HG02759 (cell line): ENCODE measurements around the gene SKP1.
A peak's percentile ranks its signal among the peaks of the same experiment; 100 is the strongest.

ENCODE experiments used
- ATAC-seq: cut with Tn5 transposase; IDR thresholded peaks from one replicate; pipeline ENCODE4 v1.9.1; 2021; ENCODE audit warnings: mild to moderate bottlenecking, moderate library complexity; ENCODE audit not compliant: unreplicated experiment

The SKP1 gene

DNA sequence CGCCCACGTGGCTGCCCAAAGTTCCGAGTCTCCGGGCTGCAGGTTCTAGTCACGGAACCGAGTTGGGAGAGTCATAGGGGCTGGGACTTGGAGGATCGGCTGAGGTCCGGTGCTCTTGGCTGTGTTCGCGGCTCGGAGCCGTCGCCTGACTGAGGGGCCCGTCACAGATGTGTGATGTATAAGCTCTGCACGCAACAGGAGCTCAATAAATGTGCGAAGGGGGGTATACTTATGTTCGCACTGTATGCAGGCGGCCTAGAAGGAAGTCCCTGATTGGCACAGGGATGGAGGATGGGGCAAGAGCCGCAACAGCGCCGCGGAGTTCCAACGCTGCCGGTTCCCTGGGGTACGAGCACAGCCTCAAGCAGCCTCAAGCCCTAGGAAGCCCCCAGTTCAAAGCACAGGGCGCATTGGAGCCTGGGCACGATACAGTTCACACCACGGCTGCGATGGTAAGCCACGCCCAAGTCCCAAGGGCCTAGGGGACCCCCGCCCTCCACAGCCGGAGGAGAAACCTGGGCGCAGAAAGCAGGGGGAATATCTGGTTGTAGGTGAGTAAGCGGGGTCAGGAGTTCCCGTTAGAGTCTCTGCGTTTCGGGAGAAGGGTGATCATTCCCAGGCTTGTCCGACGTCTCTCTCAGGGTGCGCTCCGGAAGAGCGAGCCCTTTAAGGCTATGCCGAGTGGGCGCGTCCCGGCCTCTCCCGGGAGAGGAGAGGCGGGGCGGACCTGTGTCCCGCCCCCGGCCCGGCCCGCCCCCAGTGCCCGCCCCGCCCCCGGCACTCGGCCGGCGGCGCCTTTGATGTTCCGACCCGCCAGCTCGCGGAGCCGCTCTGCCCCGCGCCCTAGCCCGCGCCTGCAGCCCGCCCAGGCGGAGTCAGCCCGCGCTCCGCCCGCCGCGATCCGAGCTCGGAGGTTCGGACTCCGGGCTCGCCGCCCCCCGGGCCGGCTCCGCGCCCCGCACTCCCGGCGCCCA is 62.6 kb downstream of the SKP1 start, which contains the start of gene TCF7:
TSS of gene TCF7 (plus strand) at position 780 of the 974 bp plus-strand sequence. CDS start 226 bp downstream, outside the sequence.
- peak; percentile 89 for ATAC-seq

- no peak for ATAC-seq
Measured at GRCh38 chr5:134113363-134113889, 63.3 kb downstream of the SKP1 start.

DNA sequence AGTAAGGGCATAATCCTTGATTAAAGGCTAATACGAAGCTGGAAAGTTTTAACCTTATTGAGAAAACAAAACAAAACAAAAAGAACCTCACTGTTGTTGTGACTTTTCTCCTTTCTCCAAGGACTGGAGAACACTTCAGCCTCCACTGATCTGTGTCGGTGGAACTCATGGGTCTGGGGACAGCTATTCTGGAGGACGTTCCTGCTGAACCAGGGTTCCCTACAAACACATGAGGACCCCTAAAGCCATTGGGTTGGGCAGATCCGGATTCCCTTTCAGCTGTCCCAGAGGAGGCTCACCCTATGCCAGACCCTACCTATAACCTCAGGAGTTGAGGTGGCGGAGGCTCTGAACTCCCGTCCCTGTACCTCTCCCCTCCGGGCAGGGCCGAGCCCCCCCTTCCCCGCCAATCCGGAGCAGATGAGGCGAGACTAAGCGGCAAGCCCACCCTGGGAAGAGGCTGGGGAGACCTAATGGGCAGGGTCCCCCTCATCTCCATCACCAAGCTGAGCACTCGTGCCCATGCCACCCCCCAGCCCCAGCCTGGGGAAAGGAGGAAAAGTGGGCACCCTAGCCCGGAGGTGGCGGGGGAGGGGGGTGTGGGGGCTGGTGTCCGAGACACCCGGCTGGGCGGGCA is 63.9 kb downstream of the SKP1 start:
- no peak for ATAC-seq

GRCh38 chr5:134111741-134112647 is 64.8 kb downstream of the SKP1 start:
- no peak for ATAC-seq

DNA sequence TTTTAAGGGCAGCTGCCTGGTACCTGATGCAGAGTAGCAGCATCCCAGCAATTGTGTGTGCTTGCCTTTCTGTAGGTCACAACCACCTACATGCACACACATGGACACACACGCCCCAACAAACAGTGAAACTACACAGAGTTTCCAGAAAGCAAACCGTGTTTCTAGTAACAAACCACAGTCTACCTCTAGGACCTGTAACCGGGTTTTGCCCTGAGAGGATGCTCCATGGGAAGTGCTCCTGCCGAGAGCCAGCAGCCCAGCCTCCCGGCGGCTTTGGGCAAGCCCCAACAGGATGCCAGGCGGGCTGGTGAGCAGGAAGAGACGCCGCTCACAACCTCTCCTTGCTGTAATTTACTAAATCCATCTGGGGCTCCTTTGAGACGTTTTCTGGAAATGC is 66.4 kb downstream of the SKP1 start:
- ATAC-seq = no peak

GRCh38 chr5:134107779-134108178 is 69.0 kb downstream of the SKP1 start:
- no peak for ATAC-seq

GRCh38 chr5:134106991-134107701 is 69.6 kb downstream of the SKP1 start:
- no peak for ATAC-seq

DNA sequence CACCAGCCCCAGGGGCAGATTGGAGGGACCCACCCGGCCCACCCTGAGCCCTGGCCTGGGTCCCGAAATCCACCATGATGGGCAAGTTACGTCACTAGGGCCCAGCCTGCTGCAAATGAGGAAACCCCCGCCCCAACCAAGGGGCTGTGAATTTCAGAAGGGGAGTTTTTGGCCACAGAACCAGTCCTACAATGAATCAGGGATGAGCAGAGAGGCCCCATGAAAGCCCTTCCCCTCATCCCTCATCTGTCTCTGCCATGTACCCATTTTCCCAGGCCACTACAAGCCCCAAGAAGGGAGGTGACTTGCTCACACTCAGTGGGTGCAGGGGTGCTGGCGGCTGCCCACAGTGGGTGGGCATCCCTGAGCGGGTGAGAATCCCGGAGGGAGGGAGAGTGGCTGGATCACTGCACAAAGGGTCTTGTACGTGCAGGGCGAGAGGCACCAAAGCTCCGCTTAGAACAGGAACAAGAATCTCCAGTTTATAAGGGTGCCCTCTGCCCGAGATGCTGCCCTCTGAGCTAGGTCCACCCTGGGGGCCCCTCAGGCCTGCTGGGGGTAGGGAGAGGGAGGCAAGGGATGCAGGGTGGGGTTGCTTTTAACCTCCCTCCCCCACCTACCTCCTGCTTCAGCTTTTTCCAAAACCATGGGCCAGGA is 72.6 kb downstream of the SKP1 start:
- no peak for ATAC-seq

GRCh38 chr5:134103397-134103796 is 73.4 kb downstream of the SKP1 start:
- no peak for ATAC-seq

DNA sequence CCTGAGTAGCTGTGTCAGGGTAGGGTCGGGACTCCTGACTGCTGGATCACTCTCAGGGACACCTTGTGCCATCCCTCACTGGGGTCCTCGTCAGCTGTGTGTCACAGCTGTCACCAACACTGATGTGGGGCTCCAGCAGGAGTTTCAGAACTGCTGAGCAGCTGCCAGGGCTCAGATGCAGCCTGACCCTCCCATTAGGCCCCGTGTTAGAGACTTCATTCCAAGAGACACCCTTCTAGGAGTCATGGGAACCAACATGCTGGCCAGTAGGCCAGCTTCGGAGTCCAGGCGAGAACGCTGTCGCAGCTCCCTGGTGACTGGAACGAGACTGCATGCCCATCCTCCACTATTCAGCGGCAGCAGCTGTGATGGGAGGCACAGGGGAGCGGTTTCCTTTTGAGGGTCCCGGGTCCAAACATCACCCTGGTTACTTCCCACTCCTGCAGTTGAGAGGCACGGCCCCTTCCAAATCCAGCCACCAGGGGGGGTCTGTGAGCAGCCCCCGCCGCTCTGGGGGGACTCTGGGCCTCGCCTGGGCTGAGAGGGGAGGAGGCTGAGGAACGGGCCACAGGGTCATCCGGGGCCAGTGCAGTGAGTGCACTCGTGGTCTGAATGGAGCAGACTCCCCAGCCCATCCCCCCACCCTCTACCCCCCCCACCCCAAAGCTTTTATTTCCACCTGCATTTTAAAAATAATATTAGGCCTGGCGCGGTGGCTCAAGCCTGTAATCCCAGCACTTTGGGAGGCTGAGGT is 74.9 kb downstream of the SKP1 start:
- ATAC-seq = no peak

- peak; percentile 83 for ATAC-seq
Measured at GRCh38 chr5:134100283-134101091, 76.3 kb downstream of the SKP1 start.

DNA sequence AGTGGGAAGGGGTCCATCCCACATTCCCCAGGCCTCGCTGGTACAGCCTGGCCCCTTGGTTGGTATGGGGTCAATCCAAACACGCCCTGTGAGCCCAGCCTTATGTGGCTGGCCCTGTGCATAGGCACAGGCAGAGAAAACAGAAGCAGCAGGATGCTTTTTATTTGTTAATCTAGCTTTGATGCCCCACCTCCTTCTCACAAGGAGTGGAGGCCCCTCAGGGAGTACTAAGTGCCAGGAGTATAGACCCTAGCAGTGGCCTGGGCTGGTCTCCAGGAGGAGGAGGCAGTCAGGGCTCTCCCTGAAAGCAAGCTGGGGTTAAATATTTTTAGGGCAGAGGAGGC is 76.8 kb downstream of the SKP1 start:
- ATAC-seq = no peak

DNA sequence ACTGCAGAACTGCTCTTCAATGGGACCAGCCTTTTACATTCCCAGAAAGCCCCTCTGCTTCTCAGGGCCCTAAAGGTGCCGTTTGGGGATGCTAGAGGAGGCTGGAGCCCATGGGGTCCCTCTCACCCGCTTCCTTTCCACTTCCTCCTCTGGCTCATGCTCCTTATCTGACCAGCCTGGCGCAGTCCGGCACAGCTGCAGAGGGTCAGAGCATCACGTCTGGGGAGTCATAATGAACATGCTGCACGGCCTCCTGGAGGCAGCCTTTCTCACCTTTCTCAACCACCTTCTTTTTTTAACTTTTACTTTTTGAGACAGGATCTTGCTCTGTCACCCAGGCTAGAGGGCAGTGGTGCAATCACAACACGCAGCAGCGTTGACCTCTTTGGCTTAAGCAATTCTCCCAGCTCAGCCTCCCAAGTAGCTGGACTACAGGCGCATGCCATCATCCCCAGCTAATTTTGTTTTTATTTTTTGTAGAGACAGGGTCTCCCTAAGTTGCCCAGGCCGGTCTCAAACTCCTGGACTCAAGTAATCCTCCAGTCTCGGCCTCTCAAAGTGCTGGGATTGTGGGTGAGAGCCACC is 77.4 kb downstream of the SKP1 start:
- no peak for ATAC-seq
